WTC11 (cell line): ENCODE data around the gene SORCS1.

Source experiments
- CBFB ChIP-seq: sonication (generic); formaldehyde crosslinking; IDR thresholded peaks from 2 replicates; pipeline ENCODE4 v1.8.1; 2022; ENCODE audit warnings: mild to moderate bottlenecking, low read depth, missing genetic modification reagents
- FOXJ3 ChIP-seq: sonication (generic); formaldehyde crosslinking; IDR thresholded peaks from 2 replicates; pipeline ENCODE4 v1.9.0; 2021; ENCODE audit warnings: missing genetic modification reagents, mild to moderate bottlenecking, borderline replicate concordance
- TF ChIP-seq, protein P1 (sequence below): sonication (generic); formaldehyde crosslinking; conservative IDR thresholded peaks from 2 replicates; pipeline ENCODE4 v1.8.1; 2022; ENCODE audit warnings: mild to moderate bottlenecking, missing genetic modification reagents
- TF ChIP-seq, protein P2 (sequence below): fragments of 200-600 bp; IDR thresholded peaks from 2 replicates; pipeline ENCODE4 v1.8.0; 2022; ENCODE audit warnings: antibody characterized with exemption
- TF ChIP-seq, protein P3 (sequence below): fragments of 250-450 bp; sonication (Bioruptor Pico); IDR thresholded peaks from 2 replicates; pipeline ENCODE4 v1.9.0; 2021; ENCODE audit warnings: mild to moderate bottlenecking
- TF ChIP-seq, protein P4 (sequence below): sonication (generic); formaldehyde crosslinking; IDR thresholded peaks from 2 replicates; pipeline ENCODE4 v1.8.0; 2022; ENCODE audit warnings: mild to moderate bottlenecking, missing genetic modification reagents

DNA sequence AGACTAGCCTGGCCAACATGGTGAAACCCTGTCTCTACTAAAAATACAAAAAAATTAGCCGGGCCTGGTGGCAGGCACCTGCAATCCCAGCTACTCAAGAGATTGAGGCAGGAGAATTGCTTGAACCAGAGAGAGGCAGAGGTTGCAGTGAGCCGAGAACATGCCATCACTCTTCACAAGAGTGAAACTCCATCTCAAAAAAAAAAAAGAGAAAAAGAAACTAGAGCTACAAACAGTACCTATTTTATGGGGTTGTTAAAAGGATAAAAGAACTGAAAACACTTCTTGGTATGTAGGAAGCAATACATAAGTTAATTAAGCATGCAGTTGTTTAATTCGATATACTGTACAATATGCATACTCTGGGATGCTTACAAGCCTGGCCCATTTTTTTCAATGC lies 216.9 kb downstream of the SORCS1 start:
- TF ChIP-seq, protein P1, sequence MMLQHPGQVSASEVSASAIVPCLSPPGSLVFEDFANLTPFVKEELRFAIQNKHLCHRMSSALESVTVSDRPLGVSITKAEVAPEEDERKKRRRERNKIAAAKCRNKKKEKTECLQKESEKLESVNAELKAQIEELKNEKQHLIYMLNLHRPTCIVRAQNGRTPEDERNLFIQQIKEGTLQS (CRISPR knock-in tag) = no peak
- TF ChIP-seq FOXJ3 (CRISPR knock-in tag) (no peak), CBFB (no peak)
- TF ChIP-seq, protein P2, sequence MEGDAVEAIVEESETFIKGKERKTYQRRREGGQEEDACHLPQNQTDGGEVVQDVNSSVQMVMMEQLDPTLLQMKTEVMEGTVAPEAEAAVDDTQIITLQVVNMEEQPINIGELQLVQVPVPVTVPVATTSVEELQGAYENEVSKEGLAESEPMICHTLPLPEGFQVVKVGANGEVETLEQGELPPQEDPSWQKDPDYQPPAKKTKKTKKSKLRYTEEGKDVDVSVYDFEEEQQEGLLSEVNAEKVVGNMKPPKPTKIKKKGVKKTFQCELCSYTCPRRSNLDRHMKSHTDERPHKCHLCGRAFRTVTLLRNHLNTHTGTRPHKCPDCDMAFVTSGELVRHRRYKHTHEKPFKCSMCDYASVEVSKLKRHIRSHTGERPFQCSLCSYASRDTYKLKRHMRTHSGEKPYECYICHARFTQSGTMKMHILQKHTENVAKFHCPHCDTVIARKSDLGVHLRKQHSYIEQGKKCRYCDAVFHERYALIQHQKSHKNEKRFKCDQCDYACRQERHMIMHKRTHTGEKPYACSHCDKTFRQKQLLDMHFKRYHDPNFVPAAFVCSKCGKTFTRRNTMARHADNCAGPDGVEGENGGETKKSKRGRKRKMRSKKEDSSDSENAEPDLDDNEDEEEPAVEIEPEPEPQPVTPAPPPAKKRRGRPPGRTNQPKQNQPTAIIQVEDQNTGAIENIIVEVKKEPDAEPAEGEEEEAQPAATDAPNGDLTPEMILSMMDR = no peak
- TF ChIP-seq, protein P3, sequence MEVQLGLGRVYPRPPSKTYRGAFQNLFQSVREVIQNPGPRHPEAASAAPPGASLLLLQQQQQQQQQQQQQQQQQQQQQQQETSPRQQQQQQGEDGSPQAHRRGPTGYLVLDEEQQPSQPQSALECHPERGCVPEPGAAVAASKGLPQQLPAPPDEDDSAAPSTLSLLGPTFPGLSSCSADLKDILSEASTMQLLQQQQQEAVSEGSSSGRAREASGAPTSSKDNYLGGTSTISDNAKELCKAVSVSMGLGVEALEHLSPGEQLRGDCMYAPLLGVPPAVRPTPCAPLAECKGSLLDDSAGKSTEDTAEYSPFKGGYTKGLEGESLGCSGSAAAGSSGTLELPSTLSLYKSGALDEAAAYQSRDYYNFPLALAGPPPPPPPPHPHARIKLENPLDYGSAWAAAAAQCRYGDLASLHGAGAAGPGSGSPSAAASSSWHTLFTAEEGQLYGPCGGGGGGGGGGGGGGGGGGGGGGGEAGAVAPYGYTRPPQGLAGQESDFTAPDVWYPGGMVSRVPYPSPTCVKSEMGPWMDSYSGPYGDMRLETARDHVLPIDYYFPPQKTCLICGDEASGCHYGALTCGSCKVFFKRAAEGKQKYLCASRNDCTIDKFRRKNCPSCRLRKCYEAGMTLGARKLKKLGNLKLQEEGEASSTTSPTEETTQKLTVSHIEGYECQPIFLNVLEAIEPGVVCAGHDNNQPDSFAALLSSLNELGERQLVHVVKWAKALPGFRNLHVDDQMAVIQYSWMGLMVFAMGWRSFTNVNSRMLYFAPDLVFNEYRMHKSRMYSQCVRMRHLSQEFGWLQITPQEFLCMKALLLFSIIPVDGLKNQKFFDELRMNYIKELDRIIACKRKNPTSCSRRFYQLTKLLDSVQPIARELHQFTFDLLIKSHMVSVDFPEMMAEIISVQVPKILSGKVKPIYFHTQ (CRISPR knock-in tag) = no peak
- TF ChIP-seq, protein P4, sequence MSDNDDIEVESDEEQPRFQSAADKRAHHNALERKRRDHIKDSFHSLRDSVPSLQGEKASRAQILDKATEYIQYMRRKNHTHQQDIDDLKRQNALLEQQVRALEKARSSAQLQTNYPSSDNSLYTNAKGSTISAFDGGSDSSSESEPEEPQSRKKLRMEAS (CRISPR knock-in tag) = no peak
